Stimulated activated CD4-positive, alpha-beta T cell treated with anti-CD3 and anti-CD28 coated beads, Interleukin-4, amount 100 ng/mL, for 24 hours (primary cell): Measurements from ENCODE around the gene CLCF1.

Source experiments
- DNase-seq: peaks from one replicate; pipeline ENCODE4 v3.0.0-alpha.2; 2020

Gene CLCF1

GRCh38 chr11:67355794-67356386 lies 17.5 kb downstream of the CLCF1 start:
- DNase-seq, result no peak

GRCh38 chr11:67355023-67355793 lies 18.2 kb downstream of the CLCF1 start:
- no peak for DNase-seq

GRCh38 chr11:67354075-67355022 lies 19.0 kb downstream of the CLCF1 start:
- DNase-seq, result no peak

- DNase-seq, result peak; percentile 96
Measured at GRCh38 chr11:67353317-67354074, 19.9 kb downstream of the CLCF1 start, which contains the start of gene POLD4. POLD4 (minus strand) TSS chr11:67353546; CDS start chr11:67353399, 147 bp downstream.

GRCh38 chr11:67352546-67353316 lies 20.7 kb downstream of the CLCF1 start:
- no peak for DNase-seq

- DNase-seq, result peak; percentile 63
Measured at GRCh38 chr11:67351275-67352005, 22.0 kb downstream of the CLCF1 start.

- DNase-seq, result no peak
Measured at GRCh38 chr11:67349928-67350465, 23.4 kb downstream of the CLCF1 start.

GRCh38 chr11:67349457-67349856 lies 23.9 kb downstream of the CLCF1 start:
- no peak for DNase-seq

GRCh38 chr11:67349036-67349435 lies 24.4 kb downstream of the CLCF1 start:
- DNase-seq, result no peak

DNA sequence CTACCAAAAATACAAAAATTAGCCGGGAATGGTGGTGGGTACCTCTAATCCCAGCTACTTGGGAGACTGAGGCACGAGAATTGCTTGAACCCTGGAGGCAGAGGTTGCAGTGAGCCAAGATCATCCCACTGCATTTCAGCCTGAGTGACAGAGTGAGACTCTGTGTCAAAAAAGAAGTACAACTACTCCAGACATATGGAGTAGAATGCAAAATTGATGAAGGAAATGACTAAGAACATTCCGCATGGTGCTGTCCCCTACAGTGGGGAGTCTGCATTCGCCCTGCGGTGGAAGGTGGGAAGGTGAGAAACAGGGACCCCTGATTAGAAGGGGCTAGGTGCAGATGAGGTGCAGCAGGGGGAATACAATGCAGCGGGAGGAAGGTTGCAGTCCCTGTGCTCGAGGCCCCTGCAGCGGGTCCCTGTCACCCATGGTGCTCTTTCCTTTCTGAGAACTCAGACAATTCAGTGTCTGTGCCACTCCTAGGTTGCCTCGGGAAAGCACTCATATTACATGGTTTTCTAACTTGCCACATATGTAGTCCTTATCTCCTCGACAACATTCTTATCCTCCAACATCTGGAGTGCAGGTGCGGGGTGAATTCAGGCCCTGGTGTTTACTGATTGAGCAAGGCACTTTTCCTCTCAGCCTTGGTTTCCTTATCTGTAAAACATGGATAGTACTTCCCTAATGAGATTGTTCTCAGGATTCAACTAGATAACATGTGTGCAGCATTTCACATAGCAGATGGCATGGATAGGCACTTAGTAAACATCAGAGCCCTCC lies 25.2 kb downstream of the CLCF1 start:
- DNase-seq, result no peak

DNA sequence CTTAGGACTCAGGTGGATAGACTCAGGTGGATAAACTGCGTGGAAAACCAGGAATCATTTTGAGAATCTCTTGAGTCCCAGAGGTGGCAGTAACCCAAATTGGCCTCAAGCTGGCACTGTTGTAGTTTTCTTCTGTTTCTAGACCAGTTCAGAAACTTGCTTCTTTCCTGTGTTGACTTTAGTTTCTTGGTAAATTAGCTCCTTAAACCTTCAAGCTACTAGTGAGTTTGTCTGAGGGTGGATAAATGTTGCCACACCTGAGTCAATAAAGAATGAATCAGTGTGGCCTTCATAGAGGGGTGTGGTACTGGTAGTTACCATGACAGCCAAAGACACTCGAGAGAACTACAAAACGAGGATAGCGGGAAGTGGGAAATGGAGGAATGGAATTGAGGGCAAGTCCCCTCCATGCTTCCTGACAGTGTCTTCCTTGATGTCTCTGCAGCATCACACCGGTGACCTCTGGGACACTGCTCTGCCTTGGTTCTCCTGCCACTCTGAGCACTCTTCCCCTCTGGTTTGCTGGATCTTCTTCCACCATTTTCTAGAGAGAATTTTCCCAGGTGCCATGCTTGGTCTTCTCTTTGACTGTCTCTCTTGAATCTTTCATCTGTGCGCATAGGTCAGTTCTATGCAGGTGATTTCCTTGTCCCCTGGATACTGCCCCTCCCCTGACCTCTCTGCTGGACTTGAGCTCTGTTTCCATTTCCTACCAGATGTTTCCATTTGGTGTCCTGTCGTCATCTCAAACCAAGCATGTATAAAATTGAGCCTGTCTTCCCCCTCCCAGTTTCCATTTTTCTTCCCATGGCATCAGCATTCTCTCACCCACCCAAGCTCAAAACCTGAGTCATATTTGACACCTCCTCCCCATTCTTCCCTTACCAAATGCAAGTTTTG lies 27.2 kb downstream of the CLCF1 start:
- DNase-seq, result no peak

- no peak for DNase-seq
Measured at GRCh38 chr11:67345247-67345919, 28.0 kb downstream of the CLCF1 start.

GRCh38 chr11:67344264-67344663 lies 29.1 kb downstream of the CLCF1 start:
- DNase-seq, result peak; percentile 27

GRCh38 chr11:67337257-67337656 lies 36.1 kb downstream of the CLCF1 start:
- no peak for DNase-seq

- no peak for DNase-seq
Measured at GRCh38 chr11:67332081-67332691, 41.2 kb downstream of the CLCF1 start.

GRCh38 chr11:67323526-67323925 lies 49.9 kb downstream of the CLCF1 start:
- no peak for DNase-seq

GRCh38 chr11:67322049-67322448 lies 51.3 kb downstream of the CLCF1 start:
- DNase-seq, result no peak
